HepG2 (cell line): ENCODE data around the gene METTL26. TPM values are rescaled to one million over a fixed set of nuclear protein-coding genes. Genes with fewer than 3 reads are reported as not detected.

Experiments used
- ERF ChIP-seq: IDR thresholded peaks from 2 replicates; pipeline ENCODE4 v1.6.1; 2018; ENCODE audit warnings: missing biosample characterization, missing genetic modification reagents
- FOXO1 ChIP-seq: sonication (generic); formaldehyde crosslinking; IDR thresholded peaks from 2 replicates; pipeline ENCODE4 v1.4.0; 2020; ENCODE audit warnings: missing genetic modification reagents
- RARG ChIP-seq: sonication (generic); formaldehyde crosslinking; IDR thresholded peaks from 2 replicates; pipeline ENCODE4 v1.4.0; 2020; ENCODE audit warnings: low read depth, mild to moderate bottlenecking, missing genetic modification reagents
- SAP130 ChIP-seq: IDR thresholded peaks from 2 replicates; pipeline ENCODE4 v1.6.1; 2016; ENCODE audit warnings: low read depth
- SRF ChIP-seq: IDR thresholded peaks from 2 replicates; pipeline ENCODE4 v1.6.1; 2011; ENCODE audit warnings: mild to moderate bottlenecking, low read depth, low read length, moderate library complexity
- ZBTB7A ChIP-seq: sonication (generic); formaldehyde crosslinking; IDR thresholded peaks from 2 replicates; pipeline ENCODE4 v1.8.0; 2022; ENCODE audit warnings: mild to moderate bottlenecking, missing genetic modification reagents
- ZNF260 ChIP-seq: sonication (generic); formaldehyde crosslinking; IDR thresholded peaks from 2 replicates; pipeline ENCODE4 v1.4.0; 2020; ENCODE audit warnings: missing genetic modification reagents, low read depth, mild to moderate bottlenecking, borderline replicate concordance
- ZNF557 ChIP-seq: sonication (generic); formaldehyde crosslinking; IDR thresholded peaks from 2 replicates; pipeline ENCODE4 v1.4.0; 2020; ENCODE audit warnings: missing genetic modification reagents
- polyA plus RNA-seq, 8 experiments: library from polyadenylated mRNA; depleted of rRNA in 3 of 8; stranded (reverse) in 7 of 8; unstranded in 1 of 8; fragments of >200 nt; fragmentation: Illumina TruSeq in 4 of 8; extraction: Trizol in 4 of 8; gene quantifications; 2 replicates each; pipeline versions ENCODE4 v1.2.1 to v1.2.3, GENCODE V29; 2011 to 2016; ENCODE audit warnings: low read depth in 4 of 8, missing spikeins in 1 of 8, mixed read lengths in 1 of 8; ENCODE audit not compliant: insufficient read depth in 1 of 8
- total RNA-seq, 5 experiments: library from RNA; depleted of rRNA; stranded (reverse); fragments of >200 nt; fragmentation: Illumina TruSeq; extraction: Trizol; gene quantifications; 2 replicates each; pipeline ENCODE4 v1.2.3, GENCODE V29; 2016; ENCODE audit warnings: low read depth in 1 of 5
- TF ChIP-seq, protein P1 (sequence below): IDR thresholded peaks from 2 replicates; pipeline ENCODE4 v1.6.1; 2012; ENCODE audit warnings: low read length, improper control_type of control experiment
- TF ChIP-seq, protein P2 (sequence below): sonication (generic); formaldehyde crosslinking; IDR thresholded peaks from 2 replicates; pipeline ENCODE4 v1.5.0; 2020; ENCODE audit warnings: mild to moderate bottlenecking, low read depth, missing genetic modification reagents, borderline replicate concordance
- TF ChIP-seq, protein P3 (sequence below): sonication (generic); formaldehyde crosslinking; conservative IDR thresholded peaks from 2 replicates; pipeline ENCODE4 v1.4.0; 2020; ENCODE audit warnings: mild to moderate bottlenecking, missing genetic modification reagents, moderate library complexity
- TF ChIP-seq, protein P4 (sequence below): IDR thresholded peaks from 2 replicates; pipeline ENCODE4 v1.6.1; 2016; ENCODE audit warnings: missing compliant biosample characterization, missing genetic modification reagents, borderline replicate concordance
- TF ChIP-seq, protein P5 (sequence below): sonication (generic); formaldehyde crosslinking; conservative IDR thresholded peaks from 2 replicates; pipeline ENCODE4 v1.4.0; 2020; ENCODE audit warnings: missing genetic modification reagents
- TF ChIP-seq, protein P6 (sequence below): sonication (generic); formaldehyde crosslinking; conservative IDR thresholded peaks from 2 replicates; pipeline ENCODE4 v1.4.0; 2020; ENCODE audit warnings: missing genetic modification reagents

The METTL26 gene
- total and polyA plus RNA-seq, 2 of the 13 experiments (the other 11 are each of a cell fraction or from before 2014, with no cell fraction given) = 65.5 to 70.1 TPM

DNA sequence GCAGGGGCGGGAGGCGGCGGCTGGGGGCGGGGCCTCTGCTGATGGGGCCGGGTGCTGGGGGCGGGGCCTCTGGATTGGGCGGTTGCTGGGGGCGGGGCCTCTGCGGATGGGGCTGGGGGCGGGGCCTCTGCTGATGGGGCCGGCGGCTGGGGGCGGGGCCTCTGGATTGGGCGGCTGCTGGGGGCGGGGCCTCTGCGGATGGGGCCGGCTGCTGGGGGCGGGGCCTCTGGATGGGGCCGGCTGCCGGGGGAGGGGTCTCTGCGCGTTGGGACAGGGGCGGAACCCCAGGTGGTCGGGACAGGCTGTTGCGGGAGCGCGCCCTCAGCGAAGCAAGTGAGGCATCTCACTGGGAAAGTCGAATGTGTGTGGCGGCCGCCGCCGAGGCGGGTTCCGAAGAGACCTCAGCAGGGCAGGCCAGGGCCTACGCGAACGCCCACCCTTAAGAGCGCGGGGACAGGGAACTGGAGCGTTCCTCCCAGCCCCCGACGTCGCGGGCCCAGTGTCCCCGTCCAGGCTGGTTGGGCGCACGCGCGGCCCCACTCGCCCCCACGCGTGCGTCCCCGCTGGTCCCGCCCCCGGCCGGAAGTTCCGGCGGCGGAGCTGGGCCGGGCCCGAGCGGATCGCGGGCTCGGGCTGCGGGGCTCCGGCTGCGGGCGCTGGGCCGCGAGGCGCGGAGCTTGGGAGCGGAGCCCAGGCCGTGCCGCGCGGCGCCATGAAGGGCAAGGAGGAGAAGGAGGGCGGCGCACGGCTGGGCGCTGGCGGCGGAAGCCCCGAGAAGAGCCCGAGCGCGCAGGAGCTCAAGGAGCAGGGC lies 43.9 kb upstream of the METTL26 start, which contains the start of gene STUB1 (continued):
- no peak for TF ChIP-seq ERF
- no peak for TF ChIP-seq ZNF260 (CRISPR knock-in tag)
- TF ChIP-seq, protein P1, sequence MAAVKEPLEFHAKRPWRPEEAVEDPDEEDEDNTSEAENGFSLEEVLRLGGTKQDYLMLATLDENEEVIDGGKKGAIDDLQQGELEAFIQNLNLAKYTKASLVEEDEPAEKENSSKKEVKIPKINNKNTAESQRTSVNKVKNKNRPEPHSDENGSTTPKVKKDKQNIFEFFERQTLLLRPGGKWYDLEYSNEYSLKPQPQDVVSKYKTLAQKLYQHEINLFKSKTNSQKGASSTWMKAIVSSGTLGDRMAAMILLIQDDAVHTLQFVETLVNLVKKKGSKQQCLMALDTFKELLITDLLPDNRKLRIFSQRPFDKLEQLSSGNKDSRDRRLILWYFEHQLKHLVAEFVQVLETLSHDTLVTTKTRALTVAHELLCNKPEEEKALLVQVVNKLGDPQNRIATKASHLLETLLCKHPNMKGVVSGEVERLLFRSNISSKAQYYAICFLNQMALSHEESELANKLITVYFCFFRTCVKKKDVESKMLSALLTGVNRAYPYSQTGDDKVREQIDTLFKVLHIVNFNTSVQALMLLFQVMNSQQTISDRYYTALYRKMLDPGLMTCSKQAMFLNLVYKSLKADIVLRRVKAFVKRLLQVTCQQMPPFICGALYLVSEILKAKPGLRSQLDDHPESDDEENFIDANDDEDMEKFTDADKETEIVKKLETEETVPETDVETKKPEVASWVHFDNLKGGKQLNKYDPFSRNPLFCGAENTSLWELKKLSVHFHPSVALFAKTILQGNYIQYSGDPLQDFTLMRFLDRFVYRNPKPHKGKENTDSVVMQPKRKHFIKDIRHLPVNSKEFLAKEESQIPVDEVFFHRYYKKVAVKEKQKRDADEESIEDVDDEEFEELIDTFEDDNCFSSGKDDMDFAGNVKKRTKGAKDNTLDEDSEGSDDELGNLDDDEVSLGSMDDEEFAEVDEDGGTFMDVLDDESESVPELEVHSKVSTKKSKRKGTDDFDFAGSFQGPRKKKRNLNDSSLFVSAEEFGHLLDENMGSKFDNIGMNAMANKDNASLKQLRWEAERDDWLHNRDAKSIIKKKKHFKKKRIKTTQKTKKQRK = no peak
- no peak for TF ChIP-seq ZBTB7A (CRISPR knock-in tag)
- TF ChIP-seq, protein P2, sequence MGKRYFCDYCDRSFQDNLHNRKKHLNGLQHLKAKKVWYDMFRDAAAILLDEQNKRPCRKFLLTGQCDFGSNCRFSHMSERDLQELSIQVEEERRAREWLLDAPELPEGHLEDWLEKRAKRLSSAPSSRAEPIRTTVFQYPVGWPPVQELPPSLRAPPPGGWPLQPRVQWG (CRISPR knock-in tag) = no peak
- 0 out of 2 replicates have a peak, but pooled peaks have one; percentile 32 for TF ChIP-seq ZNF557 (CRISPR knock-in tag)
- no peak for TF ChIP-seq RARG (CRISPR knock-in tag)
- TF ChIP-seq SAP130 = peak; percentile 55; the same call in 1 of the 2 replicates
- TF ChIP-seq, protein P3, sequence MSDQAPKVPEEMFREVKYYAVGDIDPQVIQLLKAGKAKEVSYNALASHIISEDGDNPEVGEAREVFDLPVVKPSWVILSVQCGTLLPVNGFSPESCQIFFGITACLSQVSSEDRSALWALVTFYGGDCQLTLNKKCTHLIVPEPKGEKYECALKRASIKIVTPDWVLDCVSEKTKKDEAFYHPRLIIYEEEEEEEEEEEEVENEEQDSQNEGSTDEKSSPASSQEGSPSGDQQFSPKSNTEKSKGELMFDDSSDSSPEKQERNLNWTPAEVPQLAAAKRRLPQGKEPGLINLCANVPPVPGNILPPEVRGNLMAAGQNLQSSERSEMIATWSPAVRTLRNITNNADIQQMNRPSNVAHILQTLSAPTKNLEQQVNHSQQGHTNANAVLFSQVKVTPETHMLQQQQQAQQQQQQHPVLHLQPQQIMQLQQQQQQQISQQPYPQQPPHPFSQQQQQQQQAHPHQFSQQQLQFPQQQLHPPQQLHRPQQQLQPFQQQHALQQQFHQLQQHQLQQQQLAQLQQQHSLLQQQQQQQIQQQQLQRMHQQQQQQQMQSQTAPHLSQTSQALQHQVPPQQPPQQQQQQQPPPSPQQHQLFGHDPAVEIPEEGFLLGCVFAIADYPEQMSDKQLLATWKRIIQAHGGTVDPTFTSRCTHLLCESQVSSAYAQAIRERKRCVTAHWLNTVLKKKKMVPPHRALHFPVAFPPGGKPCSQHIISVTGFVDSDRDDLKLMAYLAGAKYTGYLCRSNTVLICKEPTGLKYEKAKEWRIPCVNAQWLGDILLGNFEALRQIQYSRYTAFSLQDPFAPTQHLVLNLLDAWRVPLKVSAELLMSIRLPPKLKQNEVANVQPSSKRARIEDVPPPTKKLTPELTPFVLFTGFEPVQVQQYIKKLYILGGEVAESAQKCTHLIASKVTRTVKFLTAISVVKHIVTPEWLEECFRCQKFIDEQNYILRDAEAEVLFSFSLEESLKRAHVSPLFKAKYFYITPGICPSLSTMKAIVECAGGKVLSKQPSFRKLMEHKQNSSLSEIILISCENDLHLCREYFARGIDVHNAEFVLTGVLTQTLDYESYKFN (CRISPR knock-in tag) = no peak
- TF ChIP-seq, protein P4, sequence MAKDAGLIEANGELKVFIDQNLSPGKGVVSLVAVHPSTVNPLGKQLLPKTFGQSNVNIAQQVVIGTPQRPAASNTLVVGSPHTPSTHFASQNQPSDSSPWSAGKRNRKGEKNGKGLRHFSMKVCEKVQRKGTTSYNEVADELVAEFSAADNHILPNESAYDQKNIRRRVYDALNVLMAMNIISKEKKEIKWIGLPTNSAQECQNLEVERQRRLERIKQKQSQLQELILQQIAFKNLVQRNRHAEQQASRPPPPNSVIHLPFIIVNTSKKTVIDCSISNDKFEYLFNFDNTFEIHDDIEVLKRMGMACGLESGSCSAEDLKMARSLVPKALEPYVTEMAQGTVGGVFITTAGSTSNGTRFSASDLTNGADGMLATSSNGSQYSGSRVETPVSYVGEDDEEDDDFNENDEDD (CRISPR knock-in tag) = 0 out of 2 replicates have a peak, but pooled peaks have one; percentile 22
- TF ChIP-seq FOXO1 (CRISPR knock-in tag) = no peak
- TF ChIP-seq, protein P5, sequence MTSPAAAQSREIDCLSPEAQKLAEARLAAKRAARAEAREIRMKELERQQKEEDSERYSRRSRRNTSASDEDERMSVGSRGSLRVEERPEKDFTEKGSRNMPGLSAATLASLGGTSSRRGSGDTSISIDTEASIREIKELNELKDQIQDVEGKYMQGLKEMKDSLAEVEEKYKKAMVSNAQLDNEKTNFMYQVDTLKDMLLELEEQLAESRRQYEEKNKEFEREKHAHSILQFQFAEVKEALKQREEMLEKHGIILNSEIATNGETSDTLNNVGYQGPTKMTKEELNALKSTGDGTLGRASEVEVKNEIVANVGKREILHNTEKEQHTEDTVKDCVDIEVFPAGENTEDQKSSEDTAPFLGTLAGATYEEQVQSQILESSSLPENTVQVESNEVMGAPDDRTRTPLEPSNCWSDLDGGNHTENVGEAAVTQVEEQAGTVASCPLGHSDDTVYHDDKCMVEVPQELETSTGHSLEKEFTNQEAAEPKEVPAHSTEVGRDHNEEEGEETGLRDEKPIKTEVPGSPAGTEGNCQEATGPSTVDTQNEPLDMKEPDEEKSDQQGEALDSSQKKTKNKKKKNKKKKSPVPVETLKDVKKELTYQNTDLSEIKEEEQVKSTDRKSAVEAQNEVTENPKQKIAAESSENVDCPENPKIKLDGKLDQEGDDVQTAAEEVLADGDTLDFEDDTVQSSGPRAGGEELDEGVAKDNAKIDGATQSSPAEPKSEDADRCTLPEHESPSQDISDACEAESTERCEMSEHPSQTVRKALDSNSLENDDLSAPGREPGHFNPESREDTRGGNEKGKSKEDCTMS = no peak
- TF ChIP-seq, protein P6, sequence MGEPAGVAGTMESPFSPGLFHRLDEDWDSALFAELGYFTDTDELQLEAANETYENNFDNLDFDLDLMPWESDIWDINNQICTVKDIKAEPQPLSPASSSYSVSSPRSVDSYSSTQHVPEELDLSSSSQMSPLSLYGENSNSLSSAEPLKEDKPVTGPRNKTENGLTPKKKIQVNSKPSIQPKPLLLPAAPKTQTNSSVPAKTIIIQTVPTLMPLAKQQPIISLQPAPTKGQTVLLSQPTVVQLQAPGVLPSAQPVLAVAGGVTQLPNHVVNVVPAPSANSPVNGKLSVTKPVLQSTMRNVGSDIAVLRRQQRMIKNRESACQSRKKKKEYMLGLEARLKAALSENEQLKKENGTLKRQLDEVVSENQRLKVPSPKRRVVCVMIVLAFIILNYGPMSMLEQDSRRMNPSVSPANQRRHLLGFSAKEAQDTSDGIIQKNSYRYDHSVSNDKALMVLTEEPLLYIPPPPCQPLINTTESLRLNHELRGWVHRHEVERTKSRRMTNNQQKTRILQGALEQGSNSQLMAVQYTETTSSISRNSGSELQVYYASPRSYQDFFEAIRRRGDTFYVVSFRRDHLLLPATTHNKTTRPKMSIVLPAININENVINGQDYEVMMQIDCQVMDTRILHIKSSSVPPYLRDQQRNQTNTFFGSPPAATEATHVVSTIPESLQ (CRISPR knock-in tag) = no peak
- TF ChIP-seq SRF = no peak
